GM12892 (cell line): ENCODE data around the gene INO80E.

Experiments used
- POLR2A ChIP-seq: IDR thresholded peaks from 2 replicates; pipeline ENCODE4 v1.6.1; 2011; ENCODE audit warnings: low read depth, low read length, control low read depth
- TAF1 ChIP-seq: IDR thresholded peaks from 2 replicates; pipeline ENCODE4 v1.6.1; 2011; ENCODE audit warnings: low read depth, mild to moderate bottlenecking, control low read depth, low read length, borderline replicate concordance

DNA sequence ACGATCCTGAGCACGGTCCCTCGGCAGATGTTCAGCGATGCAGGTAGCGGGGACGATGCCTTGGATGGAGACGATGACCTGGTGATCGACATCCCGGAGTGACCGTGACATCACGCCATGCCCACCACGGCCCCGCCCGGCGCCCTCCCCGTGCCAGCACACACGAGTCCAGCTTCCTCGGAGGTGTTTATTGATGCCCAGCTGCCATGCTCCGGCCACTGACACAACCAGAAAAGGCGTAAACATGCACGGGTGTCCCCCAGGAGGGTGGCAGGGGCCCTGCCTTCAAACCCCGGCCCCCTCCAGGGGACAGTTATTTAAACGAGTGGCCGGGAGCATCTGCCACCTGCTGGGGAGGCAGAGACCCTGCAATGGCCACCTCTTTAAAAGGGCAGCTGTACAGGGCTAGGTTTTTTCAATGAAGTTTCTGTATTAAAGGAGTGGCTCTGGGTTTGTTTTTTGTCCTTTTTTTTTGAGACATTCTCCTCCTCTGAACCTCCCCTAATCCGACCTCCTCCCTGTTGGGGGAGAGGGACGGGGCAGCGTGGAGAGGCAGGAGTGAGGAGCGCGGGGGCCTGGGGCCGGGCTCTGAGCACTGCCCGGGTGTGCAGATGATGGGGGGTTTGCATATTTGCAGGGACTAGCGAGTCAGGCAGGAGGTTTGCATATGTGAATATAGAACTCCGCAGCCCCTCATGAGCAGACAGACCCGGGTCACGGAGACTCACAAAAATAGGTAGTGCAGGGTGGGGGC is 9.5 kb downstream of the INO80E start:
- no peak for TF ChIP-seq TAF1
- no peak for TF ChIP-seq POLR2A
